Right forelimb (tissue), 1 donor: ENCODE measurements around the gene MRPL39.
"Not testable (repeated sequence)": the region's sequence is repeated elsewhere in the genome, so short reads cannot be mapped to it uniquely, and the experiment has no call there.

Experiments used
- DNase-seq: peaks from one replicate; pipeline ENCODE4 v3.0.0-alpha.2; 2018

MRPL39 gene

GRCh38 chr21:25607151-25608043, at the start of gene MRPL39:
TSS of gene MRPL39 (minus strand) at chr21:25607481. CDS start at chr21:25607475, 6 bp downstream.
- DNase-seq = peak; percentile 93

- DNase-seq = no peak
Measured at GRCh38 chr21:25656412-25656811, 49.1 kb upstream of the MRPL39 start.

- DNase-seq = no peak
Measured at GRCh38 chr21:25649146-25649545, 41.9 kb upstream of the MRPL39 start.

- DNase-seq = no peak
Measured at GRCh38 chr21:25647647-25648046, 40.4 kb upstream of the MRPL39 start.

GRCh38 chr21:25646474-25646873, 39.2 kb upstream of the MRPL39 start:
- no peak for DNase-seq

GRCh38 chr21:25643486-25643885, 36.2 kb upstream of the MRPL39 start:
- DNase-seq = no peak

GRCh38 chr21:25640943-25641292, 33.6 kb upstream of the MRPL39 start:
- DNase-seq = no peak

GRCh38 chr21:25640202-25640942, 33.1 kb upstream of the MRPL39 start:
- DNase-seq = peak; percentile 63

GRCh38 chr21:25639551-25640201, 32.4 kb upstream of the MRPL39 start:
- DNase-seq = peak; percentile 80

- no peak for DNase-seq
Measured at GRCh38 chr21:25638660-25639550, 31.6 kb upstream of the MRPL39 start, which contains the start of gene JAM2. TSS of gene JAM2 (plus strand) at chr21:25639258. CDS start at chr21:25639822, 564 bp downstream.

- DNase-seq = no peak
Measured at GRCh38 chr21:25637851-25638659, 30.8 kb upstream of the MRPL39 start.

- DNase-seq = no peak
Measured at GRCh38 chr21:25636727-25637126, 29.4 kb upstream of the MRPL39 start.

- no peak for DNase-seq
Measured at GRCh38 chr21:25635310-25635709, 28.0 kb upstream of the MRPL39 start.

- no peak for DNase-seq
Measured at GRCh38 chr21:25632296-25632695, 25.0 kb upstream of the MRPL39 start.

GRCh38 chr21:25626757-25627156, 19.5 kb upstream of the MRPL39 start:
- no peak for DNase-seq

GRCh38 chr21:25625776-25626555, 18.7 kb upstream of the MRPL39 start:
- not testable (repeated sequence) for DNase-seq

GRCh38 chr21:25625036-25625435, 17.8 kb upstream of the MRPL39 start:
- DNase-seq = no peak

GRCh38 chr21:25624511-25624910, 17.2 kb upstream of the MRPL39 start:
- no peak for DNase-seq

- DNase-seq = no peak
Measured at GRCh38 chr21:25619198-25619597, 11.9 kb upstream of the MRPL39 start.

GRCh38 chr21:25615880-25616279, 8.6 kb upstream of the MRPL39 start:
- no peak for DNase-seq

- DNase-seq = no peak
Measured at GRCh38 chr21:25614441-25614840, 7.2 kb upstream of the MRPL39 start.
